H9 (cell line): Measurements from ENCODE around the gene RAET1L. TPM values are rescaled to one million over a fixed set of nuclear protein-coding genes. Genes with fewer than 3 reads are reported as not detected.

Source experiments
- DNase-seq: peaks from one replicate; pipeline ENCODE4 v3.0.0-alpha.2; 2017
- H2AFZ ChIP-seq: one replicate; pipeline ENCODE4 v1.6.1; 2013; ENCODE audit warnings: mild to moderate bottlenecking, low read length, control low read depth, moderate library complexity
- H2AK5ac ChIP-seq: 2 replicates; pipeline ENCODE4 v1.6.1; 2013; ENCODE audit warnings: low read length, control low read depth, mixed read lengths; ENCODE audit not compliant: insufficient read length
- H2BK120ac ChIP-seq: one replicate; pipeline ENCODE4 v1.6.1; 2013; ENCODE audit warnings: low read depth, mild to moderate bottlenecking, low read length, control low read depth, inconsistent platforms; ENCODE audit not compliant: poor library complexity, severe bottlenecking
- H2BK12ac ChIP-seq: 2 replicates; pipeline ENCODE4 v1.6.1; 2013; ENCODE audit warnings: low read length, control low read depth, mixed read lengths, low read depth; ENCODE audit not compliant: insufficient read length
- H2BK15ac ChIP-seq: 2 replicates; pipeline ENCODE4 v1.6.1; 2013; ENCODE audit warnings: low read depth, low read length, control low read depth
- H2BK20ac ChIP-seq: one replicate; pipeline ENCODE4 v1.6.1; 2013; ENCODE audit warnings: low read depth, mild to moderate bottlenecking, low read length, control low read depth, inconsistent platforms; ENCODE audit not compliant: poor library complexity, severe bottlenecking
- H2BK5ac ChIP-seq: 2 replicates; pipeline ENCODE4 v1.6.1; 2013; ENCODE audit warnings: low read length, control low read depth, mixed read lengths; ENCODE audit not compliant: insufficient read length
- H3K14ac ChIP-seq: 2 replicates; pipeline ENCODE4 v1.6.1; 2013; ENCODE audit warnings: low read length, control low read depth; ENCODE audit not compliant: insufficient read depth
- H3K18ac ChIP-seq: 2 replicates; pipeline ENCODE4 v1.6.1; 2013; ENCODE audit warnings: low read depth, mild to moderate bottlenecking, mixed read lengths, low read length, control low read depth; ENCODE audit not compliant: insufficient read length
- H3K23ac ChIP-seq: 2 replicates; pipeline ENCODE4 v1.6.1; 2013; ENCODE audit warnings: low read length, control low read depth, mixed read lengths, low read depth; ENCODE audit not compliant: insufficient read length
- H3K23me2 ChIP-seq: 2 replicates; pipeline ENCODE4 v1.6.1; 2013; ENCODE audit warnings: low read depth, mild to moderate bottlenecking, mixed read lengths, low read length, control low read depth; ENCODE audit not compliant: insufficient read length, poor library complexity, severe bottlenecking
- H3K27ac ChIP-seq: 2 replicates; pipeline ENCODE4 v1.5.1; 2013; ENCODE audit warnings: low read length, control low read depth, mixed read lengths, low read depth; ENCODE audit not compliant: insufficient read length
- H3K27me3 ChIP-seq: 2 replicates; pipeline ENCODE4 v1.6.1; 2013; ENCODE audit warnings: low read length, control low read depth, inconsistent platforms; ENCODE audit not compliant: insufficient read depth
- H3K4ac ChIP-seq: 2 replicates; pipeline ENCODE4 v1.6.1; 2013; ENCODE audit warnings: low read depth, mild to moderate bottlenecking, control low read depth, inconsistent platforms, low read length, moderate library complexity
- H3K4me1 ChIP-seq: 2 replicates; pipeline ENCODE4 v1.6.1; 2013; ENCODE audit warnings: low read length, control low read depth, inconsistent platforms; ENCODE audit not compliant: insufficient read depth
- H3K4me2 ChIP-seq: 2 replicates; pipeline ENCODE4 v1.6.1; 2013; ENCODE audit warnings: low read length, control low read depth, mixed read lengths; ENCODE audit not compliant: insufficient read length, insufficient read depth
- H3K56ac ChIP-seq: 2 replicates; pipeline ENCODE4 v1.6.1; 2013; ENCODE audit warnings: low read depth, mild to moderate bottlenecking, mixed read lengths, low read length, control low read depth; ENCODE audit not compliant: insufficient read length
- H3K79me1 ChIP-seq: 2 replicates; pipeline ENCODE4 v1.6.1; 2013; ENCODE audit warnings: low read depth, mild to moderate bottlenecking, moderate library complexity, low read length, control low read depth, inconsistent platforms; ENCODE audit not compliant: insufficient read depth, poor library complexity, severe bottlenecking
- H3K79me2 ChIP-seq: 2 replicates; pipeline ENCODE4 v1.6.1; 2013; ENCODE audit warnings: low read length, control low read depth, inconsistent platforms; ENCODE audit not compliant: insufficient read depth
- H3K9ac ChIP-seq: 2 replicates; pipeline ENCODE4 v1.6.1; 2013; ENCODE audit warnings: low read length, control low read depth, mixed read lengths; ENCODE audit not compliant: insufficient read length; ENCODE audit errors: extremely low read depth
- H3K9me3 ChIP-seq: one replicate; pipeline ENCODE4 v1.6.1; 2013; ENCODE audit warnings: low read depth, low read length, inconsistent platforms; ENCODE audit not compliant: control insufficient read depth
- H3T11ph ChIP-seq: one replicate; pipeline ENCODE4 v1.6.1; 2013; ENCODE audit warnings: mild to moderate bottlenecking, low read length, control low read depth, inconsistent platforms
- H4K20me1 ChIP-seq: one replicate; pipeline ENCODE4 v1.6.1; 2013; ENCODE audit not compliant: control insufficient read depth, insufficient read length, insufficient read depth
- H4K5ac ChIP-seq: 2 replicates; pipeline ENCODE4 v1.6.1; 2013; ENCODE audit warnings: low read depth, mild to moderate bottlenecking, mixed read lengths, low read length, control low read depth; ENCODE audit not compliant: insufficient read length
- H4K8ac ChIP-seq: replicated peaks from 2 replicates; pipeline ENCODE4 v1.6.1; 2013; ENCODE audit warnings: low read length, control low read depth, mixed read lengths, low read depth; ENCODE audit not compliant: insufficient read length
- H4K91ac ChIP-seq: 2 replicates; pipeline ENCODE4 v1.6.1; 2013; ENCODE audit warnings: low read depth, mild to moderate bottlenecking, moderate library complexity, mixed read lengths, low read length, control low read depth; ENCODE audit not compliant: insufficient read length
- H3K27ac Mint-ChIP-seq, 3 experiments: 2 replicates in 2 of 3; 3 replicates in 1 of 3; pipeline ENCODE4 v1.8.0; 2020 to 2021; ENCODE audit warnings: mixed read lengths in 3 of 3, mild to moderate bottlenecking in 1 of 3, moderate library complexity in 1 of 3
- H3K27me3 Mint-ChIP-seq: 2 replicates; pipeline ENCODE4 v1.8.0; 2021; ENCODE audit warnings: low read depth, mild to moderate bottlenecking, moderate library complexity, mixed read lengths
- H3K36me3 Mint-ChIP-seq, 3 experiments: 2 replicates in 2 of 3; 3 replicates in 1 of 3; pipeline ENCODE4 v1.8.0; 2020 to 2021; ENCODE audit warnings: low read depth in 3 of 3, mixed read lengths in 3 of 3; ENCODE audit not compliant: insufficient read depth in 1 of 3
- H3K4me1 Mint-ChIP-seq, 2 experiments: 2 replicates each; pipeline ENCODE4 v1.8.0; 2020; ENCODE audit warnings: mixed read lengths in 2 of 2
- H3K4me3 Mint-ChIP-seq, 2 experiments: 2 replicates in 1 of 2; 3 replicates in 1 of 2; pipeline ENCODE4 v1.8.0; 2020 to 2021; ENCODE audit warnings: mild to moderate bottlenecking in 2 of 2, mixed read lengths in 2 of 2, moderate library complexity in 1 of 2
- H3K9me3 Mint-ChIP-seq, 2 experiments: 2 replicates in 1 of 2; 3 replicates in 1 of 2; pipeline ENCODE4 v1.8.0; 2020; ENCODE audit warnings: mild to moderate bottlenecking in 2 of 2, mixed read lengths in 2 of 2, moderate library complexity in 1 of 2
- CTCF ChIP-seq: fragments of 200-600 bp; sonication (generic); conservative IDR thresholded peaks from 3 replicates; pipeline ENCODE4 v1.8.0; 2021; ENCODE audit warnings: antibody characterized with exemption, mild to moderate bottlenecking
- WGBS: extraction: QIAGEN DNeasy Blood & Tissue Kit; methylation state at CpG from one replicate; pipeline ENCODE4 v1.1.7; 2013; ENCODE audit warnings: missing lambda C conversion rate, low lambda C conversion rate, mixed read lengths; ENCODE audit not compliant: insufficient read length; ENCODE audit errors: extremely low coverage; 5-methylcytosine and 5-hydroxymethylcytosine counted together
- long read RNA-seq: library from polyadenylated mRNA; unstranded; transcript quantifications from one replicate; pipeline ENCODE4 v2.0.0, GENCODE V29; 2020
- total RNA-seq: library from RNA; stranded (reverse); gene quantifications from 2 replicates; pipeline ENCODE4 v1.2.1, GENCODE V29; 2021

RAET1L gene
- total RNA-seq, result not detected in 2 replicates
- long read RNA-seq, result 0 reads

GRCh38 chr6:150025201-150025917 lies at the start of gene RAET1L:
RAET1L (minus strand) TSS chr6:150025532; CDS start chr6:150025471, 61 bp downstream.
- Histone ChIP-seq H3K27me3 (peaks cover 2% of the 10 kb centered on the region; the same call in 1 of the 2 replicates), H3K9me3 (no peaks in the 10 kb centered on the region), H3K9ac (no peak within 1 kb of the TSS), H4K91ac (no peak within 1 kb of the TSS), H4K5ac (no peak within 1 kb of the TSS), H4K8ac (no peak within 1 kb of the TSS), H2BK20ac (no peak within 1 kb of the TSS), H3K27ac (no peak within 1 kb of the TSS), H2AFZ (no peak within 1 kb of the TSS), H2BK5ac (no peak within 1 kb of the TSS), H4K20me1 (no peaks in the 10 kb centered on the region), H3K4me2 (no peak within 1 kb of the TSS), H3K79me2 (no peaks in the 10 kb centered on the region), H3K23ac (no peak within 1 kb of the TSS), H3K4ac (no peak within 1 kb of the TSS), H3T11ph (no peak within 1 kb of the TSS), H2BK15ac (no peak within 1 kb of the TSS), H3K79me1 (no peaks in the 10 kb centered on the region), H2BK12ac (no peak within 1 kb of the TSS), H3K56ac (no peak within 1 kb of the TSS), H3K14ac (no peak within 1 kb of the TSS; the same call in 1 of the 2 replicates), H2BK120ac (no peak within 1 kb of the TSS), H3K4me1 (no peaks in the 10 kb centered on the region), H3K23me2 (no peaks in the 10 kb centered on the region), H3K18ac (no peak within 1 kb of the TSS), H2AK5ac (no peak within 1 kb of the TSS)
- Mint-ChIP-seq H3K27ac (no peak within 1 kb of the TSS), H3K36me3 (no peaks in the 10 kb centered on the region), H3K4me1 (peaks cover 6 to 9% of the 10 kb centered on the region in 2 experiments; a peak in 3 of 4 replicates), H3K9me3 (no peaks in the 10 kb centered on the region), H3K4me3 (no peak within 1 kb of the TSS), H3K27me3 (peaks cover 33% of the 10 kb centered on the region)
- DNase-seq, result no peak
- WGBS, result no CpG with 5 or more reads among the region's 36 CpGs
- TF ChIP-seq CTCF, result no peak
